Glutamatergic neuron (in vitro differentiated cells): Measurements from ENCODE around the gene RTF1. TPM values are rescaled to one million over a fixed set of nuclear protein-coding genes. Genes with fewer than 3 reads are reported as not detected.

Source experiments
- DNase-seq: peaks from one replicate; pipeline ENCODE4 v3.0.0; 2022
- H3K27ac Mint-ChIP-seq: one replicate; pipeline ENCODE4 v1.8.0; 2020; ENCODE audit warnings: mild to moderate bottlenecking, mixed read lengths, inconsistent platforms; ENCODE audit not compliant: unreplicated experiment
- H3K27me3 Mint-ChIP-seq: one replicate; pipeline ENCODE4 v1.8.0; 2020; ENCODE audit warnings: mild to moderate bottlenecking, moderate library complexity, mixed read lengths, inconsistent platforms; ENCODE audit not compliant: unreplicated experiment
- H3K36me3 Mint-ChIP-seq: one replicate; pipeline ENCODE4 v1.8.0; 2020; ENCODE audit warnings: mild to moderate bottlenecking, mixed read lengths, inconsistent platforms; ENCODE audit not compliant: unreplicated experiment
- H3K4me1 Mint-ChIP-seq: one replicate; pipeline ENCODE4 v1.8.0; 2020; ENCODE audit warnings: mild to moderate bottlenecking, low read depth, mixed read lengths, inconsistent platforms; ENCODE audit not compliant: unreplicated experiment
- H3K4me3 Mint-ChIP-seq: one replicate; pipeline ENCODE4 v1.8.0; 2020; ENCODE audit warnings: mild to moderate bottlenecking, mixed read lengths, inconsistent platforms; ENCODE audit not compliant: unreplicated experiment
- H3K9me3 Mint-ChIP-seq: one replicate; pipeline ENCODE4 v1.8.0; 2020; ENCODE audit warnings: mild to moderate bottlenecking, moderate library complexity, mixed read lengths, inconsistent platforms; ENCODE audit not compliant: unreplicated experiment
- total RNA-seq: library from RNA; stranded (reverse); fragmentation: NEBNext Ultra II Directional; extraction: Animal tissue kit (Norgen Biotek cat#: 25700); gene quantifications from one replicate; pipeline ENCODE4 v1.2.1, GENCODE V29; 2021; ENCODE audit not compliant: unreplicated experiment
- TF ChIP-seq, protein P1 (sequence below): fragments of 200-600 bp; sonication (generic); IDR thresholded peaks from one replicate; pipeline ENCODE4 v1.5.0; 2021; ENCODE audit not compliant: partially characterized antibody, unreplicated experiment

Gene RTF1
- total RNA-seq, 1 donor from 2014 or later: 66.4 TPM

DNA sequence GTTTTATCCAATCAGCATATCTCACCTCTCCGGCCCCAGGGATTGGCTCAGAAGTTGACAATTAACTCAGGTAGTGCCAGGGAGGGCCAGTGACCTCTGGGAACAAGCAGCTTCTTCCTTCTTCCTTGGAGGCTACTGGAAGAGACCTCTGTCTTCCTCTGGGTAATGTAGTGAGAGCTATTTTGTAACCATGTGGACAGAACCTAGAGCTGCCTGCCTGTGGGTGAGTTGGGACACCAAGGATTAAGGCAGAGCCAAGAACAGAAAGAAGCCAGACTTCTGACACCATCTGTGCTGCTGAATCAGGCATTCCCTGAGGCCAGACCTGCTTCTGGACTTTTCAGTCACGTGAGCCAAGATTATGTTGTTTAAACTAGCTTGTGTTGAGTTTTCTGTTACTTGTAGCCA is 8.7 kb upstream of the RTF1 start:
- no peak for DNase-seq

GRCh38 chr15:41411031-41411430 is 5.9 kb upstream of the RTF1 start:
- H3K4me1 Mint-ChIP-seq: peaks cover 9% of the 10 kb centered on the region
- no peaks in the 10 kb centered on the region for H3K36me3 Mint-ChIP-seq
- H3K9me3 Mint-ChIP-seq: no peaks in the 10 kb centered on the region
- no peak overlapping the region for H3K4me3 Mint-ChIP-seq
- DNase-seq: no peak
- TF ChIP-seq, protein P1, sequence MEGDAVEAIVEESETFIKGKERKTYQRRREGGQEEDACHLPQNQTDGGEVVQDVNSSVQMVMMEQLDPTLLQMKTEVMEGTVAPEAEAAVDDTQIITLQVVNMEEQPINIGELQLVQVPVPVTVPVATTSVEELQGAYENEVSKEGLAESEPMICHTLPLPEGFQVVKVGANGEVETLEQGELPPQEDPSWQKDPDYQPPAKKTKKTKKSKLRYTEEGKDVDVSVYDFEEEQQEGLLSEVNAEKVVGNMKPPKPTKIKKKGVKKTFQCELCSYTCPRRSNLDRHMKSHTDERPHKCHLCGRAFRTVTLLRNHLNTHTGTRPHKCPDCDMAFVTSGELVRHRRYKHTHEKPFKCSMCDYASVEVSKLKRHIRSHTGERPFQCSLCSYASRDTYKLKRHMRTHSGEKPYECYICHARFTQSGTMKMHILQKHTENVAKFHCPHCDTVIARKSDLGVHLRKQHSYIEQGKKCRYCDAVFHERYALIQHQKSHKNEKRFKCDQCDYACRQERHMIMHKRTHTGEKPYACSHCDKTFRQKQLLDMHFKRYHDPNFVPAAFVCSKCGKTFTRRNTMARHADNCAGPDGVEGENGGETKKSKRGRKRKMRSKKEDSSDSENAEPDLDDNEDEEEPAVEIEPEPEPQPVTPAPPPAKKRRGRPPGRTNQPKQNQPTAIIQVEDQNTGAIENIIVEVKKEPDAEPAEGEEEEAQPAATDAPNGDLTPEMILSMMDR: no peak
- H3K27me3 Mint-ChIP-seq: peaks cover 3% of the 10 kb centered on the region
- H3K27ac Mint-ChIP-seq: no peak overlapping the region

More for the DNA sequence above, 8.7 kb upstream of the RTF1 start:
- peak overlapping the region; percentile 87 for H3K27ac Mint-ChIP-seq
- no peaks in the 10 kb centered on the region for H3K9me3 Mint-ChIP-seq
- no peak overlapping the region for H3K4me3 Mint-ChIP-seq
- peaks cover 6% of the 10 kb centered on the region for H3K4me1 Mint-ChIP-seq
- H3K36me3 Mint-ChIP-seq: no peaks in the 10 kb centered on the region
- TF ChIP-seq, protein P1: no peak
- H3K27me3 Mint-ChIP-seq: no peaks in the 10 kb centered on the region

- H3K9me3 Mint-ChIP-seq: no peaks in the 10 kb centered on the region
- H3K4me1 Mint-ChIP-seq: peaks cover 11% of the 10 kb centered on the region
- H3K4me3 Mint-ChIP-seq: no peak overlapping the region
- H3K36me3 Mint-ChIP-seq: no peaks in the 10 kb centered on the region
- no peak overlapping the region for H3K27ac Mint-ChIP-seq
- peaks cover 5% of the 10 kb centered on the region for H3K27me3 Mint-ChIP-seq
- TF ChIP-seq, protein P1: no peak
- no peak for DNase-seq
Measured at GRCh38 chr15:41411441-41411840, 5.5 kb upstream of the RTF1 start.

GRCh38 chr15:41416128-41416741 is 660 bp upstream of the RTF1 start:
- Mint-ChIP-seq H3K36me3 (no peaks in the 10 kb centered on the region), H3K9me3 (peaks cover 7% of the 10 kb centered on the region)

More at GRCh38 chr15:41416128-41416741, 660 bp upstream of the RTF1 start:
- TF ChIP-seq, protein P1: no peak
- Mint-ChIP-seq H3K4me1 (peaks cover 17% of the 10 kb centered on the region), H3K4me3 (peak overlapping the region; percentile 92), H3K27ac (peak overlapping the region; percentile 75), H3K27me3 (peaks cover 12% of the 10 kb centered on the region)
- DNase-seq: no peak
